ENCODE measurements around the gene ADAMTS12.

The ADAMTS12 gene

GRCh38 chr5:33507426-33507825, 384.4 kb downstream of the ADAMTS12 start:
- DNase-seq, result no peak

- DNase-seq, result no peak
These were observed 387.2 kb downstream of the ADAMTS12 start for GRCh38 chr5:33504570-33504969.

- DNase-seq, result no peak
These were observed 389.9 kb downstream of the ADAMTS12 start for GRCh38 chr5:33501899-33502298.

- no peak for DNase-seq
These were observed 390.5 kb downstream of the ADAMTS12 start for GRCh38 chr5:33501260-33501659.

- no peak for DNase-seq
These were observed 397.3 kb downstream of the ADAMTS12 start for GRCh38 chr5:33494466-33494865.

GRCh38 chr5:33491941-33492340, 399.8 kb downstream of the ADAMTS12 start:
- no peak for DNase-seq

GRCh38 chr5:33490071-33490665, 401.6 kb downstream of the ADAMTS12 start:
- no peak for DNase-seq

- no peak for DNase-seq
These were observed 402.2 kb downstream of the ADAMTS12 start for GRCh38 chr5:33489481-33490067.

GRCh38 chr5:33488558-33489355, 403.0 kb downstream of the ADAMTS12 start:
- DNase-seq, result no peak

- DNase-seq, result no peak
These were observed 404.6 kb downstream of the ADAMTS12 start for GRCh38 chr5:33487236-33487635.

- no peak for DNase-seq
These were observed 409.5 kb downstream of the ADAMTS12 start for GRCh38 chr5:33482335-33482734.

- DNase-seq, result no peak
These were observed 410.9 kb downstream of the ADAMTS12 start for GRCh38 chr5:33480876-33481275.

GRCh38 chr5:33479311-33479710, 412.5 kb downstream of the ADAMTS12 start:
- DNase-seq, result no peak

- DNase-seq, result no peak
These were observed 414.0 kb downstream of the ADAMTS12 start for GRCh38 chr5:33477816-33478215.

- no peak for DNase-seq
These were observed 414.8 kb downstream of the ADAMTS12 start for GRCh38 chr5:33476992-33477391.

- no peak for DNase-seq
These were observed 416.1 kb downstream of the ADAMTS12 start for GRCh38 chr5:33475706-33476105.

GRCh38 chr5:33474931-33475499, 416.8 kb downstream of the ADAMTS12 start:
- DNase-seq, result no peak

GRCh38 chr5:33474004-33474403, 417.8 kb downstream of the ADAMTS12 start:
- no peak for DNase-seq

Measured in NCI-H187 treated with DMSO at 0.1 percent for 48 hours (cell line).